Panc1 (cell line): ENCODE measurements around the gene DSCAML1. TPM values are rescaled to one million over a fixed set of nuclear protein-coding genes. Genes with fewer than 3 reads are reported as not detected.

ENCODE experiments used
- ATAC-seq: fragments of 200-7000 bp; cut with Tn5 transposase; 2 replicates; pipeline ENCODE4 v1.9.1; 2020; ENCODE audit warnings: mild to moderate bottlenecking, moderate library complexity
- BruUV-seq: library from RNA; stranded (reverse); fragments of 400-500 nt; replicated peaks from 2 replicates; lab custom pipeline; 2021; lab: Mats Ljungman, UMichigan
- CTCF ChIA-PET: fragments of 300-600 bp; sonication (Branson Sonifier 250); formaldehyde crosslinking; loops from one replicate; lab custom pipeline; 2022; ENCODE audit warnings: antibody characterized with exemption; lab: Charles Lee
- POLR2A ChIA-PET: fragments of 300-600 bp; sonication (Branson Sonifier 250); formaldehyde crosslinking; loops from one replicate; lab custom pipeline; 2022; ENCODE audit warnings: antibody characterized with exemption; lab: Charles Lee
- DNase-seq: peaks from one replicate; pipeline ENCODE4 v3.0.0-alpha.2; 2010; ENCODE audit warnings: low read depth, low spot score
- H3K27ac ChIP-seq: 2 replicates; pipeline ENCODE4 v1.5.1; 2011; ENCODE audit warnings: mild to moderate bottlenecking, low read length, inconsistent platforms
- H3K27me3 ChIP-seq: fragments of 200-500 bp; sonication (Bioruptor generic); 2 replicates; pipeline ENCODE4 v1.6.0; 2014; ENCODE audit warnings: low read length, inconsistent platforms; ENCODE audit not compliant: control insufficient read depth, insufficient read depth
- H3K36me3 ChIP-seq: fragments of 200-500 bp; sonication (Bioruptor generic); 2 replicates; pipeline ENCODE4 v1.5.1; 2014; ENCODE audit warnings: inconsistent platforms, mild to moderate bottlenecking, low read length, moderate library complexity; ENCODE audit not compliant: control insufficient read depth, insufficient read depth
- H3K4me1 ChIP-seq: 2 replicates; pipeline ENCODE4 v1.5.1; 2011; ENCODE audit warnings: inconsistent platforms, mild to moderate bottlenecking, low read length, moderate library complexity; ENCODE audit not compliant: control insufficient read depth, insufficient read depth
- H3K4me3 ChIP-seq, 2 experiments: 2 replicates each; pipeline ENCODE4 v1.5.1; 2011 to 2012; ENCODE audit warnings: low read depth in 2 of 2, low read length in 2 of 2, mild to moderate bottlenecking in 2 of 2, inconsistent platforms in 1 of 2, moderate library complexity in 1 of 2
- H3K9me3 ChIP-seq: fragments of 200-500 bp; sonication (Bioruptor generic); 2 replicates; pipeline ENCODE4 v1.5.1; 2014; ENCODE audit warnings: low read depth, mild to moderate bottlenecking, inconsistent platforms, low read length, moderate library complexity; ENCODE audit not compliant: control insufficient read depth, insufficient read depth
- CTCF ChIP-seq: fragments of 450-650 bp; IDR thresholded peaks from 2 replicates; pipeline ENCODE4 v1.5.1; 2017; ENCODE audit warnings: mild to moderate bottlenecking
- POLR2AphosphoS5 ChIP-seq: IDR thresholded peaks from 2 replicates; pipeline ENCODE4 v1.6.1; 2012; ENCODE audit warnings: mild to moderate bottlenecking, low read depth, low read length, moderate library complexity
- REST ChIP-seq, 2 experiments: IDR thresholded peaks; 2 replicates each; pipeline ENCODE4 v1.6.1; 2011 to 2012; ENCODE audit warnings: low read depth in 2 of 2, control low read depth in 1 of 2, low read length in 1 of 2, mild to moderate bottlenecking in 1 of 2, moderate library complexity in 1 of 2; ENCODE audit not compliant: insufficient read depth in 1 of 2
- SIN3A ChIP-seq: IDR thresholded peaks from 2 replicates; pipeline ENCODE4 v1.6.1; 2012; ENCODE audit warnings: low read depth, mild to moderate bottlenecking, low read length, moderate library complexity, borderline replicate concordance; ENCODE audit not compliant: insufficient read depth
- TCF7L2 ChIP-seq: IDR thresholded peaks from 2 replicates; pipeline ENCODE4 v1.6.1; 2011; ENCODE audit warnings: mild to moderate bottlenecking, low read depth, low read length, inconsistent platforms
- in situ Hi-C: cut with HindIII; loops from 2 replicates; pipeline ENCODE4 v1.10.0; 2016; ENCODE audit warnings: low sequenced_read_pairs, low pct_unique_long_range_greater_than_20kb
- intact Hi-C: fragments of 100-400 bp; cut with micrococcal nuclease; formaldehyde crosslinking; loops from one replicate; pipeline ENCODE4 v1.10.0; 2022; ENCODE audit not compliant: unreplicated experiment
- total RNA-seq: library from RNA; stranded (reverse); gene quantifications from one replicate; pipeline ENCODE4 v1.2.1, GENCODE V29; 2021; ENCODE audit not compliant: unreplicated experiment

DSCAML1 gene
- total RNA-seq, 1 experiment from 2014 or later: 1.6 TPM

GRCh38 chr11:117453886-117454563, 343.0 kb downstream of the DSCAML1 start:
- in situ Hi-C loops (no loop called here), intact Hi-C loops (no loop called here)
- no peak for DNase-seq
- no peak for ATAC-seq
- POLR2A ChIA-PET: interaction anchor here (0.7 kb wide), 1 partner anchor 139 kb away, joined by 5 read pairs; no protein-coding TSS in a partner anchor
- Histone ChIP-seq H3K9me3 (peaks cover 7% of the 10 kb centered on the region), H3K4me1 (no peaks in the 10 kb centered on the region), H3K27me3 (peaks cover 3% of the 10 kb centered on the region; the same call in 1 of the 2 replicates), H3K36me3 (no peaks in the 10 kb centered on the region), H3K27ac (no peak overlapping the region), H3K4me3 (no peak overlapping the region)
- TF ChIP-seq CTCF (no peak), TCF7L2 (no peak), SIN3A (no peak), POLR2AphosphoS5 (no peak), REST (IDR thresholded peaks at IDR 0.05; ENCODE audit: insufficient read depth in 1 of 2, low read depth in 2 of 2, low read length in 1 of 2) (no peak)
- CTCF ChIA-PET: no interaction called here
- BruUV-seq: no TSS peak

GRCh38 chr11:117449111-117449693, 347.8 kb downstream of the DSCAML1 start:
- H3K27ac ChIP-seq: no peak overlapping the region
- H3K36me3 ChIP-seq: no peaks in the 10 kb centered on the region
- ChIA-PET CTCF (no interaction called here), POLR2A (no interaction called here)
- no peak overlapping the region for H3K4me3 ChIP-seq
- H3K9me3 ChIP-seq: peaks cover 2% of the 10 kb centered on the region
- TF ChIP-seq REST (IDR thresholded peaks at IDR 0.05; ENCODE audit: insufficient read depth in 1 of 2, low read depth in 2 of 2, low read length in 1 of 2): no peak
- TF ChIP-seq CTCF: no peak
- no peak for TF ChIP-seq SIN3A
- TF ChIP-seq TCF7L2: no peak
- no peak for TF ChIP-seq POLR2AphosphoS5
- intact Hi-C loops: no loop called here
- peaks cover 8% of the 10 kb centered on the region for H3K27me3 ChIP-seq
- BruUV-seq: no TSS peak
- ATAC-seq (peak; percentile 69), DNase-seq (no peak)
- H3K4me1 ChIP-seq: no peaks in the 10 kb centered on the region
- in situ Hi-C loops: loop anchor here (25.0 kb wide), 1 partner anchor 363 kb away; the partner anchor contains the start of gene FXYD2
